Fibroblast of the aortic adventitia (primary cell): ENCODE data around the gene LRRC8D. TPM values are rescaled to one million over a fixed set of nuclear protein-coding genes. Genes with fewer than 3 reads are reported as not detected.

Experiments used
- DNase-seq: peaks from one replicate; pipeline ENCODE4 v3.0.0-alpha.2; 2010; ENCODE audit warnings: low read depth
- H3K4me3 ChIP-seq: 2 replicates; pipeline ENCODE4 v1.5.1; 2011; ENCODE audit warnings: low read depth, mild to moderate bottlenecking, control low read depth, low read length, moderate library complexity
- total RNA-seq: library from RNA; depleted of rRNA; stranded (reverse); fragments of >200 nt; gene quantifications from 2 replicates; pipeline ENCODE4 v1.2.3, GENCODE V29; 2012; ENCODE audit warnings: low replicate concordance
- TF ChIP-seq, protein P1 (sequence below): IDR thresholded peaks from 2 replicates; pipeline ENCODE4 v1.5.1; 2011; ENCODE audit warnings: mild to moderate bottlenecking, low read length, control low read depth, inconsistent platforms; ENCODE audit not compliant: insufficient read depth

LRRC8D gene
- total RNA-seq, 1 donor = 45.6 TPM

DNA sequence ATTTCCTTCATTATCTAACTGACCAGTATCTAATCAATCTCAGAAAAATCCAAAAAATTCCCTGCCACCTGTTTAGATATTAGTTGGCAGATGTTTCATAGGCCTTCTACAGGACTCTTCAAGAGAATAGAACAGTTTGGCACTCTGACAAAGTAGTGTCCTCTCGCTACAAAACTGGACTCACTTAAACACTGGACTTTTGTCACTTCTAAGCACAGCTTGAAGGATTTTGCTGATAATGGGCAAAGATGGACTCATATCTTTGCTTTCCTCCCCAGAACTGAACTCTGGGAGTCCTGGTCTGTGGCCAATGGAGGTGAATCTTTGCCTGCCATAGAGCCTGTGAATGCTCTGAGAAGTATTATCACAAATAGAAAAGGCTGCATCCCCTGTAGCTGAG, 115.9 kb downstream of the LRRC8D start:
- no peak for DNase-seq
- no peak overlapping the region for H3K4me3 ChIP-seq
- TF ChIP-seq, protein P1, sequence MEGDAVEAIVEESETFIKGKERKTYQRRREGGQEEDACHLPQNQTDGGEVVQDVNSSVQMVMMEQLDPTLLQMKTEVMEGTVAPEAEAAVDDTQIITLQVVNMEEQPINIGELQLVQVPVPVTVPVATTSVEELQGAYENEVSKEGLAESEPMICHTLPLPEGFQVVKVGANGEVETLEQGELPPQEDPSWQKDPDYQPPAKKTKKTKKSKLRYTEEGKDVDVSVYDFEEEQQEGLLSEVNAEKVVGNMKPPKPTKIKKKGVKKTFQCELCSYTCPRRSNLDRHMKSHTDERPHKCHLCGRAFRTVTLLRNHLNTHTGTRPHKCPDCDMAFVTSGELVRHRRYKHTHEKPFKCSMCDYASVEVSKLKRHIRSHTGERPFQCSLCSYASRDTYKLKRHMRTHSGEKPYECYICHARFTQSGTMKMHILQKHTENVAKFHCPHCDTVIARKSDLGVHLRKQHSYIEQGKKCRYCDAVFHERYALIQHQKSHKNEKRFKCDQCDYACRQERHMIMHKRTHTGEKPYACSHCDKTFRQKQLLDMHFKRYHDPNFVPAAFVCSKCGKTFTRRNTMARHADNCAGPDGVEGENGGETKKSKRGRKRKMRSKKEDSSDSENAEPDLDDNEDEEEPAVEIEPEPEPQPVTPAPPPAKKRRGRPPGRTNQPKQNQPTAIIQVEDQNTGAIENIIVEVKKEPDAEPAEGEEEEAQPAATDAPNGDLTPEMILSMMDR = no peak

DNA sequence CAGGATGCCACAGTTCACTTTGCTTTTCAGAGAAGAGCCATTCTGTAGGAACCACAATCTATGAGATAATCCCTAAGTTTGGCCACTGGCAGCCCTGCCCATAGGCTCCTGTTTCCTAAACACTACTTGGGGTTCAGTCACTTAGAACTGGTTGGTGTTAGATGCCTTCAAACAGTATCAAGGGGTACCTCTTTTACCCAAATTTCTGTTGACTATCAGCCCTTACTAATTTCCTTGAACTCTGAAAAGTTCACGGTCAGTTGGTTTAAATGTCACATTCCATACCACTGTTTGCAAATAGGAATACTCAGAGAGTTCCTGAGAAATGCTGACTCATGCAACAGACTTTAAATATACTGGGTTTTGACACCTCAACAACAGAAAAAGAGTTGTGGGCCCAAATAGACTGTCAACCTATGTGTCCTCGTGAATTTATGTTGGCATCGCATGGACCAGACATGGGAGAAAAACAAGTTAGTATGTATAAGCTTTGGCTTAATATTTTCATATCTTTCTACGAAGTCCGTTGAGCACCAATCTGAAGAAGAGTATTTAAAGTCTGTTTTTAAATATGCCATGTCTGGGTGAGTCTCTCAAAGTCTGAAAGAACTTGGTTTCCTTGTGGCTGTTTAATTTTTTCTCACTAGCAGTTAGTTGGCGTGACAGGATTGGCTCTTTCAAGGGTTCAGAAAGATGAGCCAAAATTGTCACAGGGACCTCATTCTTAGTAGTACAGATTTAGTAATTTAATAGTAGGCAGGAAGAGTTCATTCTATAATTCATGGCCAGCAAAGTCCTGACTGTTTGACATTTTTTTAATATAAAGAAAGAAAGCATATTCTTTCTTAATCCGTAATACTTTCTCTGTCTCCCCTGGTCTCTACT, 117.6 kb downstream of the LRRC8D start:
- TF ChIP-seq, protein P1 = no peak
- no peak overlapping the region for H3K4me3 ChIP-seq
- DNase-seq = peak; percentile 54

DNA sequence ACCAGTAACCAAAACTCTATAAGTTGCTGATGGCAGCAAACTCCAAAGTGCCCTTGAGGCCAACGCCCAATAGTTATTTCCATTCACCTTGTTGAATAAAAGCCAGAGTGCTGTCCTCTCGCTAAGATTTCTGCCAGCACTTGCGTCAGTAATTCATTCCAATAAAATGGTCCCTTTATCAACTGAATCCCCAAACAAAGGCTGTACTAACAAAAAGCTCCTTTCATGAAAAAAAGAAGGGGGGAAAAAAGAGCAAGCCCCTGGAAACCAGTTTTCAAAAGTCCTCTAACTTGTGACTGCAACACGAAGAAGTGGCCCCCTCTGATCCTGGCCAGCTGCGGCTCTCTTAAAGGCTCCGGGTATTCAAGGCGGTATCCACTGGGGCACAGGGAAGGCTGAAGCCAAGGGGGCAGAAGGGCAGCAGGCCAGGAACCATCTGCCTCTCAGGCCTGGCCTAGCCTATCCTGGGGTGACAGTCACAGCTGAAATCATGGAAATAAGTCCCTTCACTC, 118.3 kb downstream of the LRRC8D start:
- H3K4me3 ChIP-seq = no peak overlapping the region
- DNase-seq = no peak
- TF ChIP-seq, protein P1 = no peak

DNA sequence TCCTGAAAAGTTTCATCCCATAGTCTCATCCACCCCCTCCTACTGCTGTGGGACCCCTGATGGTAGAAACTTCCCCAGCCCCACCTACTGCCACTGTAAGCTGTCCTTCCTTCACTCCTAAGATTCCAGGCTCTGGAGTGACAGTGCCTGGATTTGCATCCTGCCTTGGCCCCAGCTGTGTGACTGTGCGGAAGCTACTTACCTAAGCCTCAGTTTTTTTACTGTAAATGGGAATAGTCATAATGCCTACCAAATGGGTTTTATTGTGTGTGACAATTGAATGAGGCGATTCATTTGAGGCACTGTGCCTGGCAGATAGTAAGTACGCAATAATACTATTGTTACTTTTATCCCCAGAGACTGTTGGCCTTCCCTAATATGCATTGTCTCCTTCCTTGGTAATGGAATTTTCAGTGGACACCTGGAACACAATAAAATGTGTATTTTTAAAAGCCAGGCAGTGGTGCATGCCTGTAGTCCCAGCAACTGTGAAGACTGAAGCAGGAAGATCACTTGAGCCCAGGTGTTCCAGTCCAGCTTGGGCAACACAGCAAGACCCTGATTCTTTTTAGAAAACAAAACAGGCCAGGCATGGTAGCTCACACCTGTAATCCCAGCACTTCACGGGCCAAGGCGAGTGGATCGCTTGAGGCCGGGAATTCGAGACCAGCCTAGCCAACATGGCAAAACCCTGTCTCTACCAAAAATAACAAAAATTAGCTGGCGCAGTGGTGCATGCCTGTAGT, 119.0 kb downstream of the LRRC8D start:
- H3K4me3 ChIP-seq = no peak overlapping the region
- TF ChIP-seq, protein P1 = no peak
- DNase-seq = no peak

DNA sequence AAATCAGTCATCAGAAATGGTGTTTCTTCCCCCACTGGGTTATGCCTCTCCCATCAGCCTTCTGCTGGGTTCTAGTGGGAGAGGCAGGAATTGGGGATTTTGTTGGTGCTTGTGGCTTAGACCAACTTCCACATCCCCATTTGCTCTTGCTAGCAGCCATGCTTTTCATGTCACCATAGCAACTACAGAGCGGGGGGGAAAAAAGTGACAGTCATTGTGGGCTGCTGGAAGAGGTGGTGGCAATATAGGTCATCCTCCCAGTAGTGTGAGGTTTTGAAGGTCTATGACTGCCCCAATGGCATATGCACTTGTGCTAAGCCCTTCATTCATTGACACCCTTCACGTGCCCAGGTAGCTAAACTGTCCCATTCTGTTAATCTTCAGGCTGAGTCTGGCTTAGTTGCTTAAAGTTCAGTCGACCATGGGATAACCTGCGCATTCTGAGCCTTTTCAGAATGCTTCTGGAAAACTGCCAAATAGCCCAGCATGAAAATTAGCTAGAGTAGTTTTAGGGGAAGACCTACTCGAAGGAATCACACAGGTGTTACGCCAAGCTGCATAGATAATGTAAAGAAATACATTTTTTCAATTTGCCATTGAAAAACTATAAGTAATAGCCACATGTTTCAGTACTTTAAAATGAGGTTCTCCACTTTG, 120.4 kb downstream of the LRRC8D start:
- DNase-seq = no peak
- TF ChIP-seq, protein P1 = no peak
- H3K4me3 ChIP-seq = no peak overlapping the region

DNA sequence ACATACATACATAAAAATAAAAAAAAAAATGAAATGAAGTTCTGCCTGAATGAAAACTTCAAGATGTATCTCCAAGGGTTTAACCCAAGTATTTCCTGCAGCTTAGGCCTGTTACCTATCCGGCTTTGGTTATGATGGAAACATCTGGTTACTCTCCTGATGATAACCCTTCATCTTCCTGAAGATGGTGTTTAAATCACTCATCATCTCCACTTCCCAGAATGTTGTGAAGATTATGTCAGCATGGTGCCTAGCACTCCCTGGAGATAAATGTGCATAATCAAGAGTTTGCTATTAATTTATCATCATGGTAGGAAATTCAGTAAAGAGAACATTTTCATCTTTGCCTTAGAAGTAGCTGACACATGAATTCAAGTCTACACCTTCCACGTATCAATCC, 121.2 kb downstream of the LRRC8D start:
- DNase-seq = no peak
- TF ChIP-seq, protein P1 = no peak
- no peak overlapping the region for H3K4me3 ChIP-seq
